Neural progenitor cell (in vitro differentiated cells): ENCODE results near the gene AURKAIP1. TPM values are rescaled to one million over a fixed set of nuclear protein-coding genes. Genes with fewer than 3 reads are reported as not detected.

ENCODE experiments used
- DNase-seq: peaks from one replicate; pipeline ENCODE4 v3.0.0-alpha.2; 2016; ENCODE audit warnings: low spot score
- H2AFZ ChIP-seq: fragments of 200-600 bp; sonication (generic); replicated peaks from 2 replicates; pipeline ENCODE4 v1.6.1; 2016; ENCODE audit warnings: antibody characterized with exemption
- H3F3A ChIP-seq: fragments of 200-600 bp; sonication (generic); 2 replicates; pipeline ENCODE4 v1.6.1; 2016; ENCODE audit warnings: antibody characterized with exemption, low read depth
- H3K27ac ChIP-seq: fragments of 200-600 bp; sonication (generic); 2 replicates; pipeline ENCODE4 v1.5.1; 2016; ENCODE audit warnings: mild to moderate bottlenecking
- H3K27me3 ChIP-seq: fragments of 200-600 bp; sonication (generic); 2 replicates; pipeline ENCODE4 v1.6.1; 2016; ENCODE audit warnings: mild to moderate bottlenecking, moderate library complexity
- H3K36me3 ChIP-seq: fragments of 200-600 bp; sonication (generic); 2 replicates; pipeline ENCODE4 v1.5.1; 2016
- H3K4me1 ChIP-seq: fragments of 200-600 bp; sonication (generic); 2 replicates; pipeline ENCODE4 v1.6.1; 2016; ENCODE audit warnings: mixed run types
- H3K4me2 ChIP-seq: fragments of 200-600 bp; sonication (generic); 2 replicates; pipeline ENCODE4 v1.6.1; 2016
- H3K4me3 ChIP-seq: fragments of 200-600 bp; sonication (generic); 2 replicates; pipeline ENCODE4 v1.5.1; 2016
- H3K79me2 ChIP-seq: fragments of 200-600 bp; sonication (generic); 2 replicates; pipeline ENCODE4 v1.6.1; 2016; ENCODE audit warnings: low read depth
- H3K9ac ChIP-seq: fragments of 200-600 bp; sonication (generic); 2 replicates; pipeline ENCODE4 v1.6.1; 2016
- H3K9me3 ChIP-seq: fragments of 200-600 bp; sonication (generic); 2 replicates; pipeline ENCODE4 v1.5.1; 2016; ENCODE audit warnings: low read depth
- H4K20me1 ChIP-seq: fragments of 200-600 bp; sonication (generic); 2 replicates; pipeline ENCODE4 v1.6.1; 2016; ENCODE audit warnings: low read depth
- H3K27ac Mint-ChIP-seq: 3 replicates; pipeline ENCODE4 v1.8.0; 2021; ENCODE audit warnings: mixed read lengths
- H3K27me3 Mint-ChIP-seq: 2 replicates; pipeline ENCODE4 v1.8.0; 2022; ENCODE audit warnings: low read depth, mild to moderate bottlenecking, inconsistent platforms, moderate library complexity, mixed read lengths; ENCODE audit not compliant: insufficient read depth
- H3K36me3 Mint-ChIP-seq: 3 replicates; pipeline ENCODE4 v1.8.0; 2021; ENCODE audit warnings: mixed read lengths
- H3K4me1 Mint-ChIP-seq: 3 replicates; pipeline ENCODE4 v1.8.0; 2021; ENCODE audit warnings: mixed read lengths
- H3K4me3 Mint-ChIP-seq: 3 replicates; pipeline ENCODE4 v1.8.0; 2021; ENCODE audit warnings: mild to moderate bottlenecking, moderate library complexity, mixed read lengths
- H3K9me3 Mint-ChIP-seq: 3 replicates; pipeline ENCODE4 v1.8.0; 2020; ENCODE audit warnings: mixed read lengths
- EZH2 ChIP-seq: fragments of 200-600 bp; sonication (generic); IDR thresholded peaks from 2 replicates; pipeline ENCODE4 v1.6.1; 2017; ENCODE audit warnings: antibody characterized with exemption, mild to moderate bottlenecking, moderate library complexity
- EZH2phosphoT487 ChIP-seq: fragments of 200-600 bp; sonication (generic); IDR thresholded peaks from 2 replicates; pipeline ENCODE4 v1.6.1; 2017; ENCODE audit warnings: antibody characterized with exemption
- total RNA-seq: library from RNA; depleted of rRNA; stranded (reverse); fragments of >200 nt; gene quantifications from 2 replicates; pipeline ENCODE4 v1.2.3, GENCODE V29; 2015; ENCODE audit warnings: low replicate concordance
- TF ChIP-seq, protein P1 (sequence below): fragments of 200-600 bp; sonication (generic); IDR thresholded peaks from 2 replicates; pipeline ENCODE4 v1.5.1; 2017; ENCODE audit warnings: antibody characterized with exemption, mild to moderate bottlenecking

AURKAIP1 gene
- total RNA-seq, 1 donor from 2014 or later = 26.4 TPM

DNA sequence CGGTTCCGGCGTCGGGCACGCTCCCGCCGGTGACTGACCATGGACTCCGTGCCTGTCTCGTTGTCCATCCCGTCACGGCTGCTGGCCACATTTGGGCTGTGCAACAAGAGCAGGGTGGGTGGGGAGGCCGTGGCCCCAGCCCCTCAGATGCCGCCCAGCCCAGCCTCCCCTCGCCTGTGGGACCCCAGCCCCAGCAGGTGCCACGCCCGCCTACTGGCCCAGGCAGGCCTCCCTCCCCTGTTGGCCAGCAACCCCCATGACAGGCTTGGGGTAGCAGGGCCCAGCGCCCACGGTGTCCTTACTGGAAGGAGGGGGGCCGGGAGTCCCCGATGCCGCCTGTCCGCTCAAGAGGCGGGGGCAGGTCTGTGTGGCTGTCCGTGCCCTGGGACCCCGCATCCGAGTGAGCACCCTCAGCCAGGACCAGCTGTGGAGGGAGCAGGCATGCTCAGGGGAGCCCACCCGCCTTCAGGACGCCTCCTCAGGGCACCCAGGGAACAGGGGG, 32.9 kb downstream of the AURKAIP1 start:
- H3K36me3 ChIP-seq = no peaks in the 10 kb centered on the region
- DNase-seq = no peak
- H3F3A ChIP-seq = peaks cover 5% of the 10 kb centered on the region
- Mint-ChIP-seq H3K27ac (no peak overlapping the region), H3K27me3 (peaks cover 2% of the 10 kb centered on the region), H3K4me1 (peaks cover 4% of the 10 kb centered on the region), H3K9me3 (no peaks in the 10 kb centered on the region), H3K36me3 (peaks cover 10% of the 10 kb centered on the region), H3K4me3 (no peak overlapping the region)
- peaks cover 54% of the 10 kb centered on the region for H4K20me1 ChIP-seq
- H3K4me3 ChIP-seq = no peak overlapping the region
- no peaks in the 10 kb centered on the region for H3K4me1 ChIP-seq
- no peak overlapping the region for H2AFZ ChIP-seq
- no peak for TF ChIP-seq EZH2phosphoT487
- no peak for TF ChIP-seq EZH2
- TF ChIP-seq, protein P1, sequence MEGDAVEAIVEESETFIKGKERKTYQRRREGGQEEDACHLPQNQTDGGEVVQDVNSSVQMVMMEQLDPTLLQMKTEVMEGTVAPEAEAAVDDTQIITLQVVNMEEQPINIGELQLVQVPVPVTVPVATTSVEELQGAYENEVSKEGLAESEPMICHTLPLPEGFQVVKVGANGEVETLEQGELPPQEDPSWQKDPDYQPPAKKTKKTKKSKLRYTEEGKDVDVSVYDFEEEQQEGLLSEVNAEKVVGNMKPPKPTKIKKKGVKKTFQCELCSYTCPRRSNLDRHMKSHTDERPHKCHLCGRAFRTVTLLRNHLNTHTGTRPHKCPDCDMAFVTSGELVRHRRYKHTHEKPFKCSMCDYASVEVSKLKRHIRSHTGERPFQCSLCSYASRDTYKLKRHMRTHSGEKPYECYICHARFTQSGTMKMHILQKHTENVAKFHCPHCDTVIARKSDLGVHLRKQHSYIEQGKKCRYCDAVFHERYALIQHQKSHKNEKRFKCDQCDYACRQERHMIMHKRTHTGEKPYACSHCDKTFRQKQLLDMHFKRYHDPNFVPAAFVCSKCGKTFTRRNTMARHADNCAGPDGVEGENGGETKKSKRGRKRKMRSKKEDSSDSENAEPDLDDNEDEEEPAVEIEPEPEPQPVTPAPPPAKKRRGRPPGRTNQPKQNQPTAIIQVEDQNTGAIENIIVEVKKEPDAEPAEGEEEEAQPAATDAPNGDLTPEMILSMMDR = no peak
- no peak overlapping the region for H3K9ac ChIP-seq
- H3K27me3 ChIP-seq = no peaks in the 10 kb centered on the region
- H3K27ac ChIP-seq = no peak overlapping the region
- H3K4me2 ChIP-seq = no peak overlapping the region
- H3K79me2 ChIP-seq = peaks cover 29% of the 10 kb centered on the region
- H3K9me3 ChIP-seq = no peaks in the 10 kb centered on the region

DNA sequence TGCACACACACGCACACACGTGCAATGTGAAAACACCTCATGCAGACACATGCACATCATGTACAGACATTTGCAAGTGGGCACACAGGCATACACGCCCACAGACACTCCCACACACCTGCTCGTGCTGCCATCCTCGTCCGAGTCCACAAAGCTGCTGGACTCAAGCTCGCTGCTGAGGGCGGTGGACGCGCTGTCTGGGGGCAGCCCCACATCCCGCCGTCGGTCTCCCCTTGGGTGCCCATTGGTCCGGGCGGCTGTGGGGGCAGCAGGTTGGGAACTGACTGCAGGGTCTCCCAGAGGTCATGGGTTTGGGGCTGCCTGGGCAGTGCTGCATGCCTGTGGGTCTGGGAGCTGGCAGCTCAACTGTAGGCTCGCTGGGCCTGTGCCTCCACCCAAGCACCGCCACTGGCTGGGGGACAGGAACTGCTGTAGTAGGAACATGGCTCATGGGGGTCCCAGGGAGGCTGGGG, 33.4 kb downstream of the AURKAIP1 start:
- H3K27me3 Mint-ChIP-seq = peaks cover 2% of the 10 kb centered on the region
- H3K4me3 Mint-ChIP-seq = no peak overlapping the region
- Histone ChIP-seq H3K79me2 (peaks cover 24% of the 10 kb centered on the region), H3K4me1 (no peaks in the 10 kb centered on the region), H2AFZ (no peak overlapping the region), H3K9me3 (no peaks in the 10 kb centered on the region), H3F3A (peaks cover 5% of the 10 kb centered on the region), H4K20me1 (peaks cover 51% of the 10 kb centered on the region), H3K27ac (no peak overlapping the region), H3K4me3 (no peak overlapping the region), H3K9ac (no peak overlapping the region), H3K36me3 (no peaks in the 10 kb centered on the region), H3K4me2 (no peak overlapping the region), H3K27me3 (no peaks in the 10 kb centered on the region)
- DNase-seq = no peak
- no peak overlapping the region for H3K27ac Mint-ChIP-seq
- H3K4me1 Mint-ChIP-seq = no peaks in the 10 kb centered on the region
- H3K36me3 Mint-ChIP-seq = peaks cover 10% of the 10 kb centered on the region
- no peaks in the 10 kb centered on the region for H3K9me3 Mint-ChIP-seq
- no peak for TF ChIP-seq EZH2phosphoT487
- no peak for TF ChIP-seq EZH2
- TF ChIP-seq, protein P1 = no peak

DNA sequence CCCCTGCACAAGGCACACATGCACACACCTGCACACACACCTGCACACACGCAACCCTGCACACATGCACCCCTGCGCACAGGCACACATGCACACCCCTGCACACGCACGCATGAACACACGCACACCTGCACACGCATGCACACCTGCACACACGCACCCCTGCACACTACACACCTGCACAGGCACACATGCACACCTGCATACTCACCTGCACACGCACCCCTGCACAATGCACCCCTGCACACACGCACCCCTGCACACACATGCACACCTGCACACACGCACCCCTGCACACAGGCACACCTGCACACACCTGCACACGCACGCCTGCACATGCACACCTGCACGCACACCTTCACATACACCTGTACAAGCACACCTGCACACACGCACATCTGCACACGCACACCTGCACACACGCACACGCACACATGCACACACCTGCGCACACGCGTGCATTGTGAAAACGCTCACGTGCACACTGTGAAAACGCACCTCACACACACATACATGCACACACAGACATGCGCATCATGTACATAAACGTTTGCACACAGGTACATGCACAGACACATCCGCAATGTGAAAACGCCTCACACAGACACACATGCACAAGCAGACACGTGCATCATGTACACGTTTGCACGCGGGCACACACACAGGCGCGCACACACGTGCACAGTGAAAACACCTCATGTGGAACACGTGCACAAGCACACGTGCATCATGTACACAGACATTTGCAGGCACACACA, 34.0 kb downstream of the AURKAIP1 start:
- Histone ChIP-seq H3K9me3 (no peaks in the 10 kb centered on the region), H2AFZ (no peak overlapping the region), H3K4me2 (no peak overlapping the region), H3K9ac (no peak overlapping the region), H4K20me1 (peaks cover 48% of the 10 kb centered on the region), H3K27ac (no peak overlapping the region), H3K4me3 (no peak overlapping the region), H3K36me3 (no peaks in the 10 kb centered on the region), H3K27me3 (no peaks in the 10 kb centered on the region), H3F3A (peaks cover 5% of the 10 kb centered on the region), H3K4me1 (no peaks in the 10 kb centered on the region), H3K79me2 (peaks cover 17% of the 10 kb centered on the region)
- Mint-ChIP-seq H3K4me1 (no peaks in the 10 kb centered on the region), H3K27ac (no peak overlapping the region), H3K4me3 (peak overlapping the region; percentile 52), H3K27me3 (peaks cover 2% of the 10 kb centered on the region), H3K9me3 (no peaks in the 10 kb centered on the region), H3K36me3 (peaks cover 10% of the 10 kb centered on the region)
- TF ChIP-seq EZH2phosphoT487 = no peak
- no peak for TF ChIP-seq EZH2
- TF ChIP-seq, protein P1 = no peak
- DNase-seq = no peak
